PC-3 (cell line): ENCODE data around the gene IL16. TPM values are rescaled to one million over a fixed set of nuclear protein-coding genes. Genes with fewer than 3 reads are reported as not detected.

Experiments
- ATAC-seq: fragments of 200-7000 bp; cut with Tn5 transposase; 2 replicates; pipeline ENCODE4 v1.9.1; 2020; ENCODE audit warnings: mild to moderate bottlenecking, moderate library complexity
- BruUV-seq: library from RNA; stranded (reverse); fragments of 400-500 nt; replicated peaks from 2 replicates; lab custom pipeline; 2021; lab: Mats Ljungman, UMichigan
- CTCF ChIA-PET: fragments of 300-600 bp; sonication (Branson Sonifier 250); formaldehyde crosslinking; loops from one replicate; lab custom pipeline; 2022; ENCODE audit warnings: antibody characterized with exemption; lab: Charles Lee
- POLR2A ChIA-PET: fragments of 300-600 bp; sonication (Branson Sonifier 250); formaldehyde crosslinking; loops from one replicate; lab custom pipeline; 2022; ENCODE audit warnings: antibody characterized with exemption; ENCODE audit not compliant: unreplicated experiment; lab: Charles Lee
- DNase-seq: peaks from one replicate; pipeline ENCODE4 v3.0.0-alpha.2; 2015
- H2AFZ ChIP-seq: fragments of 300-600 bp; sonication (generic); 2 replicates; pipeline ENCODE4 v1.6.0; 2016; ENCODE audit warnings: antibody characterized with exemption, low read length
- H3F3A ChIP-seq: fragments of 300-600 bp; sonication (generic); one replicate; pipeline ENCODE4 v1.6.0; 2017; ENCODE audit warnings: antibody characterized with exemption, low read length, control low read depth, mild to moderate bottlenecking; ENCODE audit not compliant: unreplicated experiment
- H3K27ac ChIP-seq: fragments of 300-600 bp; sonication (generic); 2 replicates; pipeline ENCODE4 v1.5.1; 2016; ENCODE audit warnings: mild to moderate bottlenecking, low read length
- H3K27me3 ChIP-seq: fragments of 300-600 bp; sonication (generic); 2 replicates; pipeline ENCODE4 v1.6.1; 2016; ENCODE audit warnings: low read length, mixed read lengths
- H3K36me3 ChIP-seq: fragments of 300-600 bp; sonication (generic); 2 replicates; pipeline ENCODE4 v1.6.1; 2016; ENCODE audit warnings: low read depth, mixed run types, low read length, mixed read lengths
- H3K4me1 ChIP-seq: fragments of 300-600 bp; sonication (generic); 2 replicates; pipeline ENCODE4 v1.5.1; 2016; ENCODE audit warnings: low read length; ENCODE audit not compliant: insufficient read depth
- H3K4me2 ChIP-seq: fragments of 300-600 bp; sonication (generic); 2 replicates; pipeline ENCODE4 v1.6.0; 2016; ENCODE audit warnings: low read length
- H3K4me3 ChIP-seq: fragments of 300-600 bp; sonication (generic); 2 replicates; pipeline ENCODE4 v1.5.1; 2016; ENCODE audit warnings: mild to moderate bottlenecking, low read length, mixed read lengths
- H3K79me2 ChIP-seq: fragments of 300-600 bp; sonication (generic); 2 replicates; pipeline ENCODE4 v1.6.1; 2017; ENCODE audit warnings: low read length, mixed read lengths
- H3K9ac ChIP-seq: fragments of 300-600 bp; sonication (generic); 2 replicates; pipeline ENCODE4 v1.6.0; 2016; ENCODE audit warnings: mild to moderate bottlenecking, low read length
- H3K9me2 ChIP-seq: fragments of 300-600 bp; sonication (generic); replicated peaks from 2 replicates; pipeline ENCODE4 v1.6.1; 2016; ENCODE audit warnings: mixed run types, low read length, mixed read lengths
- H3K9me3 ChIP-seq: fragments of 300-600 bp; sonication (generic); 2 replicates; pipeline ENCODE4 v1.6.1; 2016; ENCODE audit warnings: low read length, mixed read lengths
- H4K20me1 ChIP-seq: fragments of 300-600 bp; sonication (generic); 2 replicates; pipeline ENCODE4 v1.6.1; 2016; ENCODE audit warnings: low read length, mixed read lengths
- EZH2 ChIP-seq: fragments of 300-600 bp; sonication (generic); IDR thresholded peaks from one replicate; pipeline ENCODE4 v1.6.1; 2017; ENCODE audit warnings: antibody characterized with exemption, mild to moderate bottlenecking, low read length; ENCODE audit not compliant: unreplicated experiment
- EZH2phosphoT487 ChIP-seq: fragments of 300-600 bp; sonication (generic); IDR thresholded peaks from 2 replicates; pipeline ENCODE4 v1.6.1; 2018; ENCODE audit warnings: mild to moderate bottlenecking, antibody characterized with exemption, low read length, borderline replicate concordance
- intact Hi-C: fragments of 100-400 bp; cut with micrococcal nuclease; formaldehyde crosslinking; loops from 2 replicates; pipeline ENCODE4 v1.9.0; 2023
- total RNA-seq: library from RNA; depleted of rRNA; stranded (reverse); fragments of >200 nt; gene quantifications from 2 replicates; pipeline ENCODE4 v1.2.3, GENCODE V29; 2014
- TF ChIP-seq, protein P1 (sequence below): fragments of 300-600 bp; sonication (generic); conservative IDR thresholded peaks from 2 replicates; pipeline ENCODE4 v1.5.1; 2017; ENCODE audit warnings: antibody characterized with exemption, low read depth, mild to moderate bottlenecking, low read length

Gene IL16
- total RNA-seq, 1 experiment from 2014 or later, result 0.04 TPM

DNA sequence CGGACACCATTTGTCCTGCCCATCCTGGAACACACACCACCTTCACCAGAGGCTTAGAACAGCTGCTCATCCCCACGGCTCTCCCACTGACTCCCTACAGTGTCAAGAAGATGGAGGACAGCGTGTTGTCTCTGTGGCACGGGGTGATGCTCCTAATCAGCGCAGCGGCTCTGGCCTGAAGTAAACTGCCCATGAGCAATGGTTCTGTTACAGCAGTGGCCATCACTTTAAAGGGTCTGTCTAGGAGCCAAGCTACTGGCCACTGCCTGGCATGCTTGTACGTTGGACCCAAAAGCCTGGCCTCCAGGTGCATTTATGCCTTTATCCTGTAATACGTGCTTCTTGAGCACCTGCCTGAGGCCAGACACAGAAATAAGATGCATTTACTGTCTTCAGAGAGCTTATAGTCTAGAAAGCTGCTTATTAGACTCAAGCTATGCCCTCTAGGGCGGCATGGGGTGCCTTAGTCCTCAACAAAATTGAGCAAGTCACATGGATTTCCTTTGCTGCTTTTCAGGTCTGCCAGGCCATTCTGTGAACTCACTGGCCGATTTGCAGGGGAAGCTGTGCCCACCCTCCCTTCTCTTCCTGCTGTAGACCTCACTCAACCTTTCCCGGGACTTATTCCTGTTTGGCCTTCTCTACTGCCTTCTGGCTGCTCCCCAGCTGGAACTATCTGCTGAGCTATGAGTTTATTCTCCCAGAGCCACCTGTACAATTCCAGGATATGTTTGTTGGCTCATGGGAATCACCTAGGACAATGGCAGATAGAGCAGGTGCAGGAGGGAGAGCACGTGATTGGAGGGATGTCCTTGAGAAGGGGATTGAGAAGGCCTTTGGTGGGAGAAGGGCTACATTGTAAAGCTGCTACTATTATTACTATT, 75.3 kb downstream of the IL16 start:
- Histone ChIP-seq H4K20me1 (no peaks in the 10 kb centered on the region), H3F3A (no peaks in the 10 kb centered on the region), H3K4me1 (no peaks in the 10 kb centered on the region), H3K9ac (no peak overlapping the region), H3K79me2 (no peaks in the 10 kb centered on the region), H3K27me3 (peaks cover 9% of the 10 kb centered on the region), H3K9me3 (no peaks in the 10 kb centered on the region), H3K4me3 (no peak overlapping the region), H3K36me3 (no peaks in the 10 kb centered on the region), H3K27ac (no peak overlapping the region), H3K4me2 (no peak overlapping the region), H2AFZ (no peak overlapping the region), H3K9me2 (no peaks in the 10 kb centered on the region)
- ATAC-seq, result no peak
- TF ChIP-seq EZH2phosphoT487, result no peak
- TF ChIP-seq, protein P1, sequence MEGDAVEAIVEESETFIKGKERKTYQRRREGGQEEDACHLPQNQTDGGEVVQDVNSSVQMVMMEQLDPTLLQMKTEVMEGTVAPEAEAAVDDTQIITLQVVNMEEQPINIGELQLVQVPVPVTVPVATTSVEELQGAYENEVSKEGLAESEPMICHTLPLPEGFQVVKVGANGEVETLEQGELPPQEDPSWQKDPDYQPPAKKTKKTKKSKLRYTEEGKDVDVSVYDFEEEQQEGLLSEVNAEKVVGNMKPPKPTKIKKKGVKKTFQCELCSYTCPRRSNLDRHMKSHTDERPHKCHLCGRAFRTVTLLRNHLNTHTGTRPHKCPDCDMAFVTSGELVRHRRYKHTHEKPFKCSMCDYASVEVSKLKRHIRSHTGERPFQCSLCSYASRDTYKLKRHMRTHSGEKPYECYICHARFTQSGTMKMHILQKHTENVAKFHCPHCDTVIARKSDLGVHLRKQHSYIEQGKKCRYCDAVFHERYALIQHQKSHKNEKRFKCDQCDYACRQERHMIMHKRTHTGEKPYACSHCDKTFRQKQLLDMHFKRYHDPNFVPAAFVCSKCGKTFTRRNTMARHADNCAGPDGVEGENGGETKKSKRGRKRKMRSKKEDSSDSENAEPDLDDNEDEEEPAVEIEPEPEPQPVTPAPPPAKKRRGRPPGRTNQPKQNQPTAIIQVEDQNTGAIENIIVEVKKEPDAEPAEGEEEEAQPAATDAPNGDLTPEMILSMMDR, result no peak
- no peak for TF ChIP-seq EZH2
- CTCF ChIA-PET, result no interaction called here
- DNase-seq, result no peak
- no TSS peak for BruUV-seq
- POLR2A ChIA-PET, result no interaction called here
- intact Hi-C loops, result no loop called here

DNA sequence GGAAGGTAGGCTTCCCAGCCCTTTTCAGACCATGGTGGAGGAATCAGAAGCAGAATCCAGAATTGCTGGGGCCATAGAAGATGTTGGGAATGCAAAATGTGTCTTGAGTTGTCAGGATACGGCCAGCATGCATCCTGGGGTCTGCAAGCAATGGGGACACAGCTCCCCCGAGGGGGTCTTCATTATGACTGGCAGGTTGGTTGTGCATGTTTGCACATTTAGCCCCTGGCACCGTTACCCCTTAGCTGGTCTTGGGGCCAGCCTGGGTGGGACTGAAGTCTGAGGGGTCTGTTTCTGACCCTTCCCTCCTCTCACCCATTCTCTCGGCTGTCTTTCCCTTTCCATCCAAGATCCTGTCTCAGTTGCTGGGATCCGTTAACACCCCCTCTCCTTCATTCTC, 76.5 kb downstream of the IL16 start:
- H3K9me3 ChIP-seq, result no peaks in the 10 kb centered on the region
- ChIA-PET POLR2A (no interaction called here), CTCF (no interaction called here)
- no peaks in the 10 kb centered on the region for H3K36me3 ChIP-seq
- BruUV-seq, result no TSS peak
- no peaks in the 10 kb centered on the region for H3K4me1 ChIP-seq
- H3K79me2 ChIP-seq, result no peaks in the 10 kb centered on the region
- ATAC-seq (no peak), DNase-seq (no peak)
- no peaks in the 10 kb centered on the region for H3K9me2 ChIP-seq
- H3F3A ChIP-seq, result no peaks in the 10 kb centered on the region
- H3K27ac ChIP-seq, result no peak overlapping the region
- intact Hi-C loops, result no loop called here
- TF ChIP-seq EZH2, result no peak
- TF ChIP-seq EZH2phosphoT487, result no peak
- TF ChIP-seq, protein P1, result no peak
- H3K4me3 ChIP-seq, result no peak overlapping the region
- H2AFZ ChIP-seq, result no peak overlapping the region
- H3K27me3 ChIP-seq, result peaks cover 9% of the 10 kb centered on the region
- no peaks in the 10 kb centered on the region for H4K20me1 ChIP-seq
- no peak overlapping the region for H3K4me2 ChIP-seq
- H3K9ac ChIP-seq, result no peak overlapping the region

DNA sequence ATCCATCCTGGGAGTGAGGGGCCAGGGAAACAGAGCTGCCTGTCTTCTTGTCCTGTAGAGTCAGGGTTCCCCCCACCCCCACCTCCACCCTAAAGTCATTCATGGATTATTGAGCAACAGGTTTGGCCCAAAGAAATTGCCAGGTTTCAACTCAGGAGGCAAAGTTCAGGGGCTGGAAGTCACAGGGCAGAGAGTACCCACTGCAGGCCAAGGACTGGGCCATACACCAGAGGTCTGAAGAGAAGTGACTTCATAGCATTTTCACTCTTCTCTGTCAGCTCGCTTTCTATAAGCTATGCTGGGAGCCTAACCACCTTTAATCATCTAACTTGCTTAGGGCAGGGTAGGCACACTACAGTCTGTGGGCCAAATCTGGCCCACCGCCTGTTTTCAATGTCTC, 77.2 kb downstream of the IL16 start:
- H2AFZ ChIP-seq, result no peak overlapping the region
- no peaks in the 10 kb centered on the region for H3K4me1 ChIP-seq
- TF ChIP-seq EZH2phosphoT487 (no peak), EZH2 (no peak)
- TF ChIP-seq, protein P1, result no peak
- ATAC-seq, result no peak
- H3K79me2 ChIP-seq, result no peaks in the 10 kb centered on the region
- no peak overlapping the region for H3K4me3 ChIP-seq
- DNase-seq, result no peak
- no peak overlapping the region for H3K27ac ChIP-seq
- H3K9me3 ChIP-seq, result no peaks in the 10 kb centered on the region
- no peak overlapping the region for H3K9ac ChIP-seq
- H3K9me2 ChIP-seq, result no peaks in the 10 kb centered on the region
- no peaks in the 10 kb centered on the region for H3F3A ChIP-seq
- POLR2A ChIA-PET, result no interaction called here
- CTCF ChIA-PET, result no interaction called here
- no peak overlapping the region for H3K4me2 ChIP-seq
- H3K27me3 ChIP-seq, result peaks cover 4% of the 10 kb centered on the region
- no TSS peak for BruUV-seq
- H4K20me1 ChIP-seq, result no peaks in the 10 kb centered on the region
- intact Hi-C loops, result loop anchor here (2.0 kb wide), 1 partner anchor 65 kb away; no protein-coding TSS in a partner anchor
- no peaks in the 10 kb centered on the region for H3K36me3 ChIP-seq
